Adrenal gland (tissue), 12 donors: Measurements from ENCODE around the gene PHF21A. TPM values are rescaled to one million over a fixed set of nuclear protein-coding genes. Genes with fewer than 3 reads are reported as not detected.

ENCODE experiments used
- DNase-seq, 7 donors: peaks; one replicate each; pipeline ENCODE4 v3.0.0-alpha.2; 2019 to 2020
- H3K27ac ChIP-seq, 5 donors: fragments of 200-600 bp; sonication (generic) in 4 of 5; 1 replicate in 3 of 5; 2 replicates in 2 of 5; pipeline versions ENCODE4 v1.5.1 to v1.8.0; 2016 to 2020; ENCODE audit warnings: mild to moderate bottlenecking in 1 of 5
- H3K27me3 ChIP-seq: fragments of 200-600 bp; 2 replicates; pipeline ENCODE4 v1.8.0; 2021
- H3K36me3 ChIP-seq, 2 donors: fragments of 200-600 bp; replicated peaks in 1 of 2; 1 replicate in 1 of 2; 2 replicates in 1 of 2; pipeline versions ENCODE4 v1.5.1 to v1.8.0; 2018 to 2022
- H3K4me1 ChIP-seq, 2 donors: fragments of 200-600 bp; replicated peaks in 1 of 2; 1 replicate in 1 of 2; 2 replicates in 1 of 2; pipeline versions ENCODE4 v1.5.1 to v1.8.0; 2018 to 2021
- H3K4me3 ChIP-seq, 4 donors: fragments of 200-600 bp; sonication (generic) in 3 of 4; one replicate each; pipeline ENCODE4 v1.5.1; 2016 to 2018
- H3K9me3 ChIP-seq, 3 donors: fragments of 200-600 bp; sonication (generic) in 1 of 3; replicated peaks in 1 of 3; 1 replicate in 2 of 3; 2 replicates in 1 of 3; pipeline versions ENCODE4 v1.5.1 to v1.8.0; 2016 to 2021
- CTCF ChIP-seq, 6 experiments: fragments of 450-650 bp in 4 of 6; fragments of 200-600 bp in 2 of 6; sonication (generic) in 1 of 6; IDR thresholded peaks; 1 replicate in 5 of 6; 2 replicates in 1 of 6; pipeline versions ENCODE4 v1.5.1 to v1.8.0; 2016 to 2021; ENCODE audit warnings: antibody characterized with exemption in 6 of 6, mild to moderate bottlenecking in 2 of 6, moderate library complexity in 1 of 6
- POLR2A ChIP-seq, 2 donors: fragments of 450-650 bp; IDR thresholded peaks; one replicate each; pipeline ENCODE4 v1.6.1; 2017; ENCODE audit warnings: antibody characterized with exemption in 2 of 2, mild to moderate bottlenecking in 2 of 2, moderate library complexity in 1 of 2
- WGBS, 4 donors: extraction: QIAGEN DNeasy Blood & Tissue Kit in 2 of 4; methylation state at CpG; one replicate each; pipeline versions ENCODE4 v1.1.5 to v1.1.7; 2013 to 2017; 5-methylcytosine and 5-hydroxymethylcytosine counted together
- intact Hi-C, 2 donors: fragments of 100-400 bp; cut with DNase I; formaldehyde crosslinking; loops; one replicate each; pipeline versions ENCODE4 v1.14.1 to v1.15.0; 2022 to 2023
- polyA plus RNA-seq, 3 donors: library from polyadenylated mRNA; stranded (reverse); fragments of 200-250 nt in 2 of 3; fragments of 350-450 nt in 1 of 3; fragmentation: Illumina TruSeq in 1 of 3; extraction: RNeasy Lipid Tissue Mini Kit (QIAGEN cat#74804) in 1 of 3; gene quantifications; one replicate each; pipeline ENCODE4 v1.2.3, GENCODE V29; 2013 to 2014
- total RNA-seq, 9 donors: library from RNA; depleted of rRNA in 4 of 9; stranded (reverse); fragments of >200 nt in 4 of 9; fragments of 120-200 nt in 1 of 9; fragmentation: NEBNext Ultra II Directional in 1 of 9; extraction: Animal tissue kit (Norgen Biotek cat#: 25700) in 1 of 9; gene quantifications; one replicate each; pipeline versions ENCODE4 v1.1.0 to v1.2.4, GENCODE V29; 2013 to 2023
- donor health status: healthy with polysubstance abuse.
- donor health status: Bipolar disorder and iron deficiency.
- donor health status: DM: yes; HTN: yes; CAD: no.
- donor health status: DM: no; HTN: no; CAD: no.
- donor health status: DM: no; HTN: no; CAD: no.
- donor health status: DM: yes; HTN: yes; CAD: no.

The PHF21A gene
- total and polyA plus RNA-seq, 12 donors = 28.4 to 85.1 (median 40.0) TPM

GRCh38 chr11:46036969-46037368 lies 84.3 kb downstream of the PHF21A start:
- Histone ChIP-seq H3K27ac (no peak overlapping the region), H3K27me3 (no peaks in the 10 kb centered on the region), H3K36me3 (no peaks in the 10 kb centered on the region), H3K4me3 (no peak overlapping the region), H3K4me1 (peaks cover 8 to 17% of the 10 kb centered on the region in 2 donors), H3K9me3 (no peaks in the 10 kb centered on the region)
- TF ChIP-seq POLR2A (IDR thresholded peaks at IDR 0.05) (no peak), CTCF (IDR thresholded peaks at IDR 0.05) (no peak)
- no peak for DNase-seq
- intact Hi-C loops = no loop called here
- 86 to 97% (median 93%) methylated on average over 2 of the region's 2 CpGs for WGBS, 4 donors

- DNase-seq = no peak
- Histone ChIP-seq H3K27ac (no peak overlapping the region), H3K9me3 (no peaks in the 10 kb centered on the region), H3K27me3 (no peaks in the 10 kb centered on the region), H3K4me3 (no peak overlapping the region), H3K4me1 (peaks cover 8 to 17% of the 10 kb centered on the region in 2 donors), H3K36me3 (no peaks in the 10 kb centered on the region)
- intact Hi-C loops = no loop called here
- TF ChIP-seq CTCF (IDR thresholded peaks at IDR 0.05) (no peak), POLR2A (IDR thresholded peaks at IDR 0.05) (no peak)
- 90 to 99% (median 93%) methylated on average over 2 of the region's 2 CpGs for WGBS, 4 donors
Observed at GRCh38 chr11:46036009-46036408, 85.2 kb downstream of the PHF21A start.

GRCh38 chr11:46034041-46034440 lies 87.2 kb downstream of the PHF21A start:
- Histone ChIP-seq H3K36me3 (no peaks in the 10 kb centered on the region), H3K9me3 (no peaks in the 10 kb centered on the region), H3K4me1 (peaks cover 0 to 2% of the 10 kb centered on the region in 2 donors), H3K27ac (no peak overlapping the region), H3K4me3 (no peak overlapping the region), H3K27me3 (no peaks in the 10 kb centered on the region)
- DNase-seq = no peak
- intact Hi-C loops = no loop called here
- TF ChIP-seq CTCF (IDR thresholded peaks at IDR 0.05) (no peak), POLR2A (IDR thresholded peaks at IDR 0.05) (no peak)

- WGBS, 4 donors = 45 to 54% (median 49%) methylated on average over 10 of the region's 10 CpGs
- H3K27ac ChIP-seq = peak overlapping the region in 2 of 5 donors; percentile 13 to 31
- H3K4me3 ChIP-seq = no peak overlapping the region
- no peak for TF ChIP-seq CTCF (IDR thresholded peaks at IDR 0.05)
- H3K4me1 ChIP-seq = peaks cover 0 to 16% of the 10 kb centered on the region in 2 donors
- no peaks in the 10 kb centered on the region for H3K9me3 ChIP-seq
- intact Hi-C loops = no loop called here
- H3K27me3 ChIP-seq = no peaks in the 10 kb centered on the region
- no peaks in the 10 kb centered on the region for H3K36me3 ChIP-seq
- DNase-seq = peak in 3 of 7 donors; percentile 21 to 31 (median 23)
Observed at GRCh38 chr11:46026606-46027293, 94.5 kb downstream of the PHF21A start.
